A549 (cell line): Measurements from ENCODE around the gene BDH1. TPM values are rescaled to one million over a fixed set of nuclear protein-coding genes. Genes with fewer than 3 reads are reported as not detected.
A peak's percentile ranks its signal among the peaks of the same experiment; 100 is the strongest.

Experiments
- ATAC-seq, 2 experiments: fragments of 200-7000 bp in 1 of 2; fragments of >200 bp in 1 of 2; cut with Nextera tagmentation in 1 of 2; cut with Tn5 transposase in 1 of 2; 3 replicates each; pipeline versions ENCODE4 v1.8.0 to v1.9.1; 2018 to 2020; ENCODE audit warnings: mild to moderate bottlenecking in 1 of 2, moderate library complexity in 1 of 2
- CTCF ChIA-PET: fragments of 300-600 bp; sonication (Branson Sonifier 250); formaldehyde crosslinking; extraction: SDS; loops from one replicate; lab custom pipeline; 2021; ENCODE audit warnings: antibody characterized with exemption, inconsistent platforms; lab: Yijun Ruan, JAX
- POLR2A ChIA-PET: fragments of 350-600 bp; formaldehyde crosslinking; extraction: SDS; loops from one replicate; lab custom pipeline; 2021; ENCODE audit warnings: antibody characterized with exemption, inconsistent platforms; lab: Yijun Ruan, JAX
- DNase-seq, 2 experiments: peaks; one replicate each; pipeline versions ENCODE4 v3.0.0 to v3.0.0-alpha.2; 2011 to 2016; ENCODE audit warnings: low read depth in 1 of 2, low spot score in 1 of 2
- FAIRE-seq: peaks from 2 replicates; lab custom pipeline; 2011; peaks lifted over from hg19 to GRCh38; lab: Jason Lieb, UNC
- H3K27ac ChIP-seq, 2 experiments: fragments of >200 bp; sonication (Bioruptor Twin); formaldehyde crosslinking; 3 replicates each; pipeline ENCODE4 v1.5.1; 2016 to 2017
- H3K4me1 ChIP-seq: fragments of >200 bp; sonication (Bioruptor Twin); formaldehyde crosslinking; 3 replicates; pipeline ENCODE4 v1.6.1; 2016
- H3K4me2 ChIP-seq: fragments of >200 bp; sonication (Bioruptor Twin); formaldehyde crosslinking; 3 replicates; pipeline ENCODE4 v1.6.1; 2016
- H3K4me3 ChIP-seq: fragments of >200 bp; sonication (Bioruptor Twin); formaldehyde crosslinking; 3 replicates; pipeline ENCODE4 v1.5.1; 2016
- H3K9me3 ChIP-seq: fragments of >200 bp; sonication (Bioruptor Twin); formaldehyde crosslinking; 3 replicates; pipeline ENCODE4 v1.6.1; 2016
- BHLHE40 ChIP-seq: IDR thresholded peaks from 2 replicates; pipeline ENCODE4 v1.6.1; 2012; ENCODE audit warnings: low read depth, low read length, inconsistent platforms
- CBX2 ChIP-seq: fragments of 200-600 bp; sonication (generic); IDR thresholded peaks from 2 replicates; pipeline ENCODE4 v1.6.1; 2016; ENCODE audit warnings: low read depth, mild to moderate bottlenecking, borderline replicate concordance
- CBX8 ChIP-seq: fragments of 200-600 bp; sonication (generic); IDR thresholded peaks from 2 replicates; pipeline ENCODE4 v1.6.1; 2016
- CEBPB ChIP-seq, 2 experiments: fragments of >200 bp in 1 of 2; sonication (Bioruptor Twin) in 1 of 2; formaldehyde crosslinking in 1 of 2; IDR thresholded peaks; 2 replicates each; pipeline ENCODE4 v1.6.1; 2012 to 2016
- CHD4 ChIP-seq: fragments of 200-600 bp; sonication (generic); IDR thresholded peaks from 2 replicates; pipeline ENCODE4 v1.6.1; 2016; ENCODE audit warnings: antibody characterized with exemption, mild to moderate bottlenecking, borderline replicate concordance
- EHF ChIP-seq: fragments of 250-450 bp; sonication (Bioruptor Pico); IDR thresholded peaks from 2 replicates; pipeline ENCODE4 v1.5.0; 2020; ENCODE audit warnings: mild to moderate bottlenecking
- EHMT2 ChIP-seq: fragments of 200-600 bp; sonication (generic); IDR thresholded peaks from 2 replicates; pipeline ENCODE4 v1.6.1; 2016; ENCODE audit warnings: antibody characterized with exemption, low read depth, mild to moderate bottlenecking, moderate library complexity
- ELK1 ChIP-seq: fragments of 150-350 bp; IDR thresholded peaks from 2 replicates; pipeline ENCODE4 v1.6.1; 2014; ENCODE audit warnings: low read depth, mild to moderate bottlenecking, low read length
- EP300 ChIP-seq, 2 experiments: fragments of >200 bp; sonication (Bioruptor Twin); formaldehyde crosslinking; IDR thresholded peaks; 2 replicates in 1 of 2; 3 replicates in 1 of 2; pipeline ENCODE4 v1.6.1; 2016 to 2017
- ESRRA ChIP-seq: fragments of 150-350 bp; IDR thresholded peaks from 2 replicates; pipeline ENCODE4 v1.6.1; 2014; ENCODE audit warnings: mild to moderate bottlenecking, low read length, borderline replicate concordance
- FOSB ChIP-seq: fragments of 250-450 bp; sonication (Bioruptor Pico); IDR thresholded peaks from 2 replicates; pipeline ENCODE4 v1.5.0; 2020; ENCODE audit warnings: mild to moderate bottlenecking, moderate library complexity
- GATA3 ChIP-seq: IDR thresholded peaks from 2 replicates; pipeline ENCODE4 v1.6.1; 2012; ENCODE audit warnings: borderline replicate concordance
- HES2 ChIP-seq: fragments of >200 bp; sonication (Bioruptor Twin); formaldehyde crosslinking; IDR thresholded peaks from 2 replicates; pipeline ENCODE4 v1.6.1; 2016
- HEYL ChIP-seq: fragments of 250-450 bp; sonication (Bioruptor Pico); IDR thresholded peaks from 2 replicates; pipeline ENCODE4 v1.8.0; 2021; ENCODE audit warnings: mild to moderate bottlenecking, moderate library complexity
- HOXB13 ChIP-seq: fragments of 250-450 bp; sonication (Bioruptor Pico); IDR thresholded peaks from 2 replicates; pipeline ENCODE4 v1.5.0; 2020; ENCODE audit warnings: low read depth, mild to moderate bottlenecking, moderate library complexity
- JUN ChIP-seq, 2 experiments: fragments of >200 bp; sonication (Bioruptor Twin); formaldehyde crosslinking; IDR thresholded peaks; 2 replicates in 1 of 2; 3 replicates in 1 of 2; pipeline ENCODE4 v1.6.1; 2016 to 2017
- KDM1A ChIP-seq: fragments of 200-600 bp; sonication (generic); IDR thresholded peaks from 2 replicates; pipeline ENCODE4 v1.6.1; 2016; ENCODE audit warnings: low read depth, mild to moderate bottlenecking
- MAFK ChIP-seq: fragments of 450-650 bp; IDR thresholded peaks from 2 replicates; pipeline ENCODE4 v1.6.1; 2014; ENCODE audit not compliant: partially characterized antibody
- MAZ ChIP-seq: fragments of 150-350 bp; IDR thresholded peaks from 2 replicates; pipeline ENCODE4 v1.6.1; 2014; ENCODE audit warnings: antibody characterized with exemption, low read depth, low read length, borderline replicate concordance
- NPAS2 ChIP-seq: fragments of 250-450 bp; sonication (Bioruptor Pico); IDR thresholded peaks from 2 replicates; pipeline ENCODE4 v1.8.0; 2022; ENCODE audit warnings: mild to moderate bottlenecking, moderate library complexity, borderline replicate concordance
- NR3C1 ChIP-seq: fragments of >200 bp; sonication (Bioruptor Twin); formaldehyde crosslinking; IDR thresholded peaks from 3 replicates; pipeline ENCODE4 v1.6.1; 2017
- PBX3 ChIP-seq: IDR thresholded peaks from 2 replicates; pipeline ENCODE4 v1.6.1; 2012
- PHF8 ChIP-seq: fragments of 200-600 bp; sonication (generic); IDR thresholded peaks from 2 replicates; pipeline ENCODE4 v1.6.1; 2016; ENCODE audit warnings: low read depth, mild to moderate bottlenecking, antibody characterized with exemption, moderate library complexity, borderline replicate concordance
- POLR2A ChIP-seq: IDR thresholded peaks from 2 replicates; pipeline ENCODE4 v1.6.1; 2012; ENCODE audit warnings: mild to moderate bottlenecking, low read length
- RFX5 ChIP-seq: fragments of 450-650 bp; IDR thresholded peaks from 2 replicates; pipeline ENCODE4 v1.7.1; 2014; ENCODE audit warnings: antibody characterized with exemption, mild to moderate bottlenecking, moderate library complexity
- TFCP2L1 ChIP-seq: fragments of 250-450 bp; sonication (Bioruptor Pico); IDR thresholded peaks from 2 replicates; pipeline ENCODE4 v1.5.0; 2021; ENCODE audit warnings: mild to moderate bottlenecking
- USF2 ChIP-seq: fragments of 450-650 bp; IDR thresholded peaks from 2 replicates; pipeline ENCODE4 v1.6.1; 2014; ENCODE audit warnings: antibody characterized with exemption
- ZFP36 ChIP-seq: fragments of 450-650 bp; IDR thresholded peaks from 2 replicates; pipeline ENCODE4 v1.6.1; 2014; ENCODE audit warnings: borderline replicate concordance; ENCODE audit not compliant: partially characterized antibody
- WGBS: methylation state at CpG from one replicate; pipeline ENCODE4 v1.1.6; 2017; ENCODE audit errors: missing lambda C conversion rate; 5-methylcytosine and 5-hydroxymethylcytosine counted together
- polyA plus RNA-seq, 4 experiments: library from polyadenylated mRNA; depleted of rRNA in 3 of 4; stranded (reverse); fragments of >200 nt; fragmentation: RNase III in 1 of 4; extraction: RNeasy Plus Mini Kit Qiagen cat#74134 plus additional on column Dnase treatment in 1 of 4; gene quantifications; 2 replicates in 3 of 4; 3 replicates in 1 of 4; pipeline ENCODE4 v1.2.3, GENCODE V29; 2011 to 2017

The BDH1 gene
- polyA plus RNA-seq, 2 of the 4 experiments (the other 2 are of a cell fraction) = 3.1 to 4.6 TPM

GRCh38 chr3:197542741-197543454, 12.9 kb downstream of the BDH1 start:
- CTCF ChIA-PET = interaction anchor here (1.1 to 1.4 kb wide), 2 partner anchors 11 to 286 kb away, joined by 3 read pairs; no protein-coding TSS in a partner anchor
- FAIRE-seq (no peak), DNase-seq (no peak), ATAC-seq (no peak)
- Histone ChIP-seq H3K4me1 (no peaks in the 10 kb centered on the region), H3K4me2 (no peak overlapping the region), H3K9me3 (no peaks in the 10 kb centered on the region), H3K27ac (no peak overlapping the region), H3K4me3 (no peak overlapping the region)
- no peak for TF ChIP-seq NPAS2
- TF ChIP-seq CHD4 = no peak
- no peak for TF ChIP-seq MAFK
- no peak for TF ChIP-seq EHF
- TF ChIP-seq KDM1A = no peak
- TF ChIP-seq NR3C1 = no peak
- WGBS = 84% methylated on average over 13 of the region's 18 CpGs
- POLR2A ChIA-PET = no interaction called here

- ATAC-seq (no peak), DNase-seq (no peak), FAIRE-seq (no peak)
- Histone ChIP-seq H3K4me1 (no peaks in the 10 kb centered on the region), H3K27ac (no peak overlapping the region), H3K9me3 (no peaks in the 10 kb centered on the region), H3K4me2 (no peak overlapping the region), H3K4me3 (no peak overlapping the region)
- 87% methylated on average over 9 of the region's 13 CpGs for WGBS
- POLR2A ChIA-PET = no interaction called here
- TF ChIP-seq PHF8 (no peak), USF2 (peak; percentile 17; the same call in 1 of the 2 replicates), JUN (IDR thresholded peaks at IDR 0.05) (no peak), KDM1A (no peak), HOXB13 (CRISPR knock-in tag) (no peak), FOSB (CRISPR knock-in tag) (no peak)
- CTCF ChIA-PET = interaction anchor here (0.6 to 1.4 kb wide), 3 partner anchors 10 to 285 kb away, joined by 3 to 5 read pairs (median 3); no protein-coding TSS in a partner anchor
These were observed 13.8 kb downstream of the BDH1 start for GRCh38 chr3:197541756-197542539.

- ATAC-seq (no peak), FAIRE-seq (no peak), DNase-seq (no peak)
- CTCF ChIA-PET = no interaction called here
- no peak overlapping the region for H3K4me2 ChIP-seq
- no peaks in the 10 kb centered on the region for H3K4me1 ChIP-seq
- H3K4me3 ChIP-seq = no peak overlapping the region
- no peak for TF ChIP-seq TFCP2L1 (CRISPR knock-in tag)
- no peak for TF ChIP-seq CBX2
- no peak for TF ChIP-seq CBX8
- no peak for TF ChIP-seq FOSB (CRISPR knock-in tag)
- TF ChIP-seq RFX5 = no peak
- no peak for TF ChIP-seq USF2
- TF ChIP-seq EP300 (IDR thresholded peaks at IDR 0.05) = no peak
- no peak for TF ChIP-seq PBX3
- no peak for TF ChIP-seq EHMT2
- no peak for TF ChIP-seq BHLHE40
- TF ChIP-seq ESRRA = no peak
- TF ChIP-seq POLR2A = no peak
- no peak for TF ChIP-seq CEBPB (IDR thresholded peaks at IDR 0.05)
- TF ChIP-seq MAZ = no peak
- TF ChIP-seq ZFP36 = no peak
- no peak for TF ChIP-seq HEYL (CRISPR knock-in tag)
- TF ChIP-seq CHD4 = no peak
- TF ChIP-seq ELK1 = no peak
- no peak for TF ChIP-seq HES2
- no peak for TF ChIP-seq GATA3
- 88% methylated on average over 2 of the region's 3 CpGs for WGBS
- POLR2A ChIA-PET = no interaction called here
- H3K9me3 ChIP-seq = no peaks in the 10 kb centered on the region
- H3K27ac ChIP-seq = no peak overlapping the region
These were observed 14.8 kb downstream of the BDH1 start for GRCh38 chr3:197540961-197541377.
